WTC11 (cell line): ENCODE data around the gene LAMA5.

ENCODE experiments used
- CBFB ChIP-seq: sonication (generic); formaldehyde crosslinking; IDR thresholded peaks from 2 replicates; pipeline ENCODE4 v1.8.1; 2022; ENCODE audit warnings: mild to moderate bottlenecking, low read depth, missing genetic modification reagents
- GTF2I ChIP-seq: fragments of 250-450 bp; sonication (Bioruptor Pico); conservative IDR thresholded peaks from 2 replicates; pipeline ENCODE4 v1.4.0; 2021; ENCODE audit warnings: mild to moderate bottlenecking
- ZNF121 ChIP-seq: sonication (generic); formaldehyde crosslinking; IDR thresholded peaks from 2 replicates; pipeline ENCODE4 v1.8.0; 2023; ENCODE audit warnings: missing genetic modification reagents
- TF ChIP-seq, protein P1 (sequence below): fragments of 250-450 bp; sonication (Bioruptor Pico); conservative IDR thresholded peaks from 2 replicates; pipeline ENCODE4 v1.9.0; 2021; ENCODE audit warnings: mild to moderate bottlenecking
- TF ChIP-seq, protein P2 (sequence below): fragments of 200-600 bp; IDR thresholded peaks from 2 replicates; pipeline ENCODE4 v1.8.0; 2022; ENCODE audit warnings: antibody characterized with exemption

DNA sequence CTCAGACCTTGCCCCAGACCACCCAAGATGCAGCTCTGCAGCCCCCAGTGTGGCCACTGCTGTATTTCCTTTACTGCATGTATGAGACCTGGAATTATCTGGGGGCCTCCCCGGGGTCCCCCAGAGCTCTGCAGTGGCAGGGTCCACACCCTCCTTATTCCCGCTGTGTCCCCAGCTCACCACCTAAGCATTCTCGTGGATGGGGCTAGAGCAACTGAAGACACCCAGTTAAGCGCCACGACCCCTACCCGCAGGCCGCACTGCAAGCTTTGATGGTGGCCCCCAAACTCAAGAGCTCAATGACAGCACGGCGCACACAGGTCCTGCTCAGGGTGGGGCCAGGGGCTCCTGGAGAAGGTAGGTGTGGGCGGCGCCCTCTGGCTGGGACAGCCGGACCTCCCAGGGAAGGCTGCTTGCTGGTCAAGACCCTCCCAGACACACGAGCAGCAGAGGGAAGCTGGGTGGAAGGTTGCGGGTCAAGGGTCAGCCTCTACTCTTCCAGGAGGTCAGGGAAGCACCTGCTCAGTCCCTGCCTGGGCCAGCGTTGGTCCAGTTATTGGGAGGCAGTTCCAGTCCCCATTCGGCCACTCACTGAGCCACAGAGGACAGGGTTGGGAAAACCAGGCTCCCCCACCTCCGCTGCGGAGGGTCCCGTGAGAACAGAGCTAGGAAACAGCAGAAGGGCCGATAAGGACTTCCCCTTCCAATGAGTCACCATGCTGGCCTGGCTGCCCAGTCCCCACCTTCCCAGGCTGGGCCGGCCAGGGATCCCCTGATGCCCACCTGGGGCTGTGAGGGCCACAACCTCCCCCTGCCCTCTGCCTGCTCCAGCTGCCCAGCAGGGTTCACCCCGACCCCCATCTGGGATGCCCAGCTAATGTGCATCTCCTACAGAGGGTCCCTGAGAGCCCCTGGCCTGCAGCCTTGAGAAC lies 2.9 kb downstream of the LAMA5 start:
- TF ChIP-seq, protein P1, sequence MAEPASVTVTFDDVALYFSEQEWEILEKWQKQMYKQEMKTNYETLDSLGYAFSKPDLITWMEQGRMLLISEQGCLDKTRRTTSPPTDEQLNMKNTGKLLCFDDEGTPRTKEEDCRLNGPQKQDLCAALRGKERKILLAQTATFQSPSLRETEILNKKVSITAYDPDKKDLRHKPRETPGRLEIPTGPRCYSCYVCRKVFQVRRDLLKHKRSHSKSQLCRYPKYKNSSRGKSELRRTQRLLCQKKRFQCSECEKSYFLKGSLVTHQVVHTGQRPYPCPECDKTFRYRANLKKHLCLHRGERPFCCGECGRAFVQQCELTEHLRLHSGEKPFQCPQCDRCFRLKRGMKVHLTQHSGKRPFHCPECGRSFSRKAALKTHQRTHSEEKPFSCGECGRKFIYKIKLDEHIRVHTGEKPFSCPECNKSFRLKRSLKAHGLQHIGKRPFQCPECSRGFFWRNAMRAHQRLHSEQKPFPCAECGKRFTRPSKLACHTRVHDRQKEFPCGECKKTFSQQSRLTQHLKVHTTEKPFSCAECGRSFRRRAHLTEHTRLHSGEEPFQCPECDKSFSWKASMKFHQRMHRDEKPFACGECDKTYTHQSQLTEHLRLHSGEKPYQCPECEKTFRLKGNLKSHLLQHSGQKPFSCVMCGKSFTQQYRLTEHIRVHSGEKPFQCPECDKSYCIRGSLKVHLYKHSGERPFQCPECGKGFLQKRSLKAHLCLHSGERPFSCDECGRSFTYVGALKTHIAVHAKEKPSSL (CRISPR knock-in tag) = no peak
- TF ChIP-seq, protein P2, sequence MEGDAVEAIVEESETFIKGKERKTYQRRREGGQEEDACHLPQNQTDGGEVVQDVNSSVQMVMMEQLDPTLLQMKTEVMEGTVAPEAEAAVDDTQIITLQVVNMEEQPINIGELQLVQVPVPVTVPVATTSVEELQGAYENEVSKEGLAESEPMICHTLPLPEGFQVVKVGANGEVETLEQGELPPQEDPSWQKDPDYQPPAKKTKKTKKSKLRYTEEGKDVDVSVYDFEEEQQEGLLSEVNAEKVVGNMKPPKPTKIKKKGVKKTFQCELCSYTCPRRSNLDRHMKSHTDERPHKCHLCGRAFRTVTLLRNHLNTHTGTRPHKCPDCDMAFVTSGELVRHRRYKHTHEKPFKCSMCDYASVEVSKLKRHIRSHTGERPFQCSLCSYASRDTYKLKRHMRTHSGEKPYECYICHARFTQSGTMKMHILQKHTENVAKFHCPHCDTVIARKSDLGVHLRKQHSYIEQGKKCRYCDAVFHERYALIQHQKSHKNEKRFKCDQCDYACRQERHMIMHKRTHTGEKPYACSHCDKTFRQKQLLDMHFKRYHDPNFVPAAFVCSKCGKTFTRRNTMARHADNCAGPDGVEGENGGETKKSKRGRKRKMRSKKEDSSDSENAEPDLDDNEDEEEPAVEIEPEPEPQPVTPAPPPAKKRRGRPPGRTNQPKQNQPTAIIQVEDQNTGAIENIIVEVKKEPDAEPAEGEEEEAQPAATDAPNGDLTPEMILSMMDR = no peak
- TF ChIP-seq GTF2I (CRISPR knock-in tag) (no peak), ZNF121 (CRISPR knock-in tag) (no peak), CBFB (CRISPR knock-in tag) (no peak)
